Measurements from ENCODE around the gene IRAK2. TPM values are rescaled to one million over a fixed set of nuclear protein-coding genes. Genes with fewer than 3 reads are reported as not detected.

IRAK2 gene
- total and polyA plus RNA-seq, 2 of the 8 experiments (the other 6 are each of a cell fraction or from before 2014, with no cell fraction given) = 1.5 TPM

DNA sequence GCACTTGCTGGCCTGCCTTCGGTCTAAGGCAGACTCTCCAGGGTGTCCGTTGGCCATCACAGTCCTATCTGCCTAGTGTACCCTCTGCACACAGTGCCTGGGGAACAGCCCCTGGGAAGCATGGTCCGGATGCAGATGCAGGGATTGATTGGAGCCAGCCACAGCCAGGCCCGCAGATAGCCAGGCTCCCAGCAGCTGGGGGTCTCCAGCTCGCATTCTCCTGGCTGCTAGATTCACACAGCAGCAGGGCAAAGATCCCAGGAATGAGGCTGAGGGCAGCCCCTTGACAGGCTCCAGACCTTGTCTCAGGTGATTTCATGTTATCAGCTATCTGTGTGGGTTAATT, 41.4 kb downstream of the IRAK2 start (continued):
- TF ChIP-seq JUN (IDR thresholded peaks at IDR 0.05; ENCODE audit: low read depth, low read length) = no peak
- no peak for TF ChIP-seq KDM4A (IDR thresholded peaks at IDR 0.05; ENCODE audit: low read depth, low read length, severe bottlenecking)
- TF ChIP-seq GABPA (IDR thresholded peaks at IDR 0.05; ENCODE audit: borderline replicate concordance, insufficient read depth, low read length) = no peak
- TF ChIP-seq ZNF274 (IDR thresholded peaks at IDR 0.05; ENCODE audit: borderline replicate concordance, extremely low read depth, low read length) = no peak
- TF ChIP-seq NRF1 (IDR thresholded peaks at IDR 0.05; ENCODE audit: low read depth, low read length) = no peak
- no peak for TF ChIP-seq TBP (IDR thresholded peaks at IDR 0.05; ENCODE audit: low read depth, low read length)
- no peak for TF ChIP-seq SP2 (IDR thresholded peaks at IDR 0.05; ENCODE audit: low read length)
- TF ChIP-seq BCL11A (IDR thresholded peaks at IDR 0.05; ENCODE audit: low read depth in 2 of 2, low read length in 2 of 2) = no peak

All from H1 (cell line).